Ovary (tissue), 9 donors: Measurements from ENCODE around the gene TBC1D25. TPM values are rescaled to one million over a fixed set of nuclear protein-coding genes. Genes with fewer than 3 reads are reported as not detected.

Source experiments
- DNase-seq, 5 donors: peaks; one replicate each; pipeline ENCODE4 v3.0.0-alpha.2; 2019 to 2020
- H3K27ac ChIP-seq, 2 donors: fragments of 200-600 bp; one replicate each; pipeline versions ENCODE4 v1.5.1 to v1.8.0; 2019 to 2022
- H3K27me3 ChIP-seq: fragments of 200-600 bp; one replicate; pipeline ENCODE4 v1.8.0; 2022
- H3K36me3 ChIP-seq: fragments of 200-600 bp; sonication (generic); one replicate; pipeline ENCODE4 v1.5.1; 2019
- H3K4me1 ChIP-seq: one replicate; pipeline ENCODE4 v1.8.1; 2013; ENCODE audit warnings: mild to moderate bottlenecking, moderate library complexity; ENCODE audit not compliant: insufficient read depth
- H3K4me3 ChIP-seq: fragments of 200-600 bp; sonication (generic); one replicate; pipeline ENCODE4 v1.5.1; 2017
- H3K9me3 ChIP-seq, 2 donors: fragments of 200-600 bp in 1 of 2; sonication (generic) in 1 of 2; one replicate each; pipeline versions ENCODE4 v1.5.1 to v1.8.1; 2013 to 2019; ENCODE audit warnings: mild to moderate bottlenecking in 1 of 2, moderate library complexity in 1 of 2
- CTCF ChIP-seq, 3 donors: fragments of 450-650 bp in 2 of 3; fragments of 200-600 bp in 1 of 3; IDR thresholded peaks; one replicate each; pipeline versions ENCODE4 v1.5.1 to v1.8.0; 2016 to 2022; ENCODE audit warnings: antibody characterized with exemption in 3 of 3, mild to moderate bottlenecking in 1 of 3
- EP300 ChIP-seq: sonication (generic); formaldehyde crosslinking; IDR thresholded peaks from one replicate; pipeline ENCODE4 v1.6.1; 2017; ENCODE audit warnings: antibody characterized with exemption
- POLR2A ChIP-seq: fragments of 450-650 bp; IDR thresholded peaks from one replicate; pipeline ENCODE4 v1.6.1; 2017; ENCODE audit warnings: antibody characterized with exemption, mild to moderate bottlenecking, moderate library complexity
- WGBS, 3 donors: extraction: QIAGEN DNeasy Blood & Tissue Kit in 1 of 3; methylation state at CpG; one replicate each; pipeline versions ENCODE4 v1.1.5 to v1.1.7; 2013 to 2017; 5-methylcytosine and 5-hydroxymethylcytosine counted together
- intact Hi-C, 4 donors: fragments of 100-400 bp; cut with DNase I; formaldehyde crosslinking; loops; one replicate each; pipeline versions ENCODE4 v1.11.0 to v1.15.1; 2022 to 2023
- polyA plus RNA-seq, 2 donors: library from polyadenylated mRNA; stranded (reverse); fragments of 200-250 nt in 1 of 2; fragments of 350-450 nt in 1 of 2; fragmentation: Illumina TruSeq in 1 of 2; extraction: RNeasy Lipid Tissue Mini Kit (QIAGEN cat#74804) in 1 of 2; gene quantifications; one replicate each; pipeline ENCODE4 v1.2.3, GENCODE V29; 2013 to 2014
- total RNA-seq, 7 donors: library from RNA; depleted of rRNA in 2 of 7; stranded (reverse); fragments of >200 nt in 2 of 7; fragmentation: NEBNext Ultra II Directional in 3 of 7; extraction: Animal tissue kit (Norgen Biotek cat#: 25700) in 3 of 7; gene quantifications; one replicate each; pipeline versions ENCODE4 v1.1.0 to v1.2.4, GENCODE V29; 2016 to 2023
- donor health status: DM: no; HTN: no; CAD: no; lungs with moderate emphysema.
- donor health status: DM: no; HTN: no; CAD: no.
- donor health status: Bipolar disorder and iron deficiency.
- donor health status: DM: yes; HTN: yes; CAD: no.
- donor health status: DM: no; HTN: no; CAD: no.
- donor health status: DM: yes; HTN: yes; CAD: no.

TBC1D25 gene
- total and polyA plus RNA-seq, 9 donors: 8.1 to 16.0 (median 12.2) TPM

DNA sequence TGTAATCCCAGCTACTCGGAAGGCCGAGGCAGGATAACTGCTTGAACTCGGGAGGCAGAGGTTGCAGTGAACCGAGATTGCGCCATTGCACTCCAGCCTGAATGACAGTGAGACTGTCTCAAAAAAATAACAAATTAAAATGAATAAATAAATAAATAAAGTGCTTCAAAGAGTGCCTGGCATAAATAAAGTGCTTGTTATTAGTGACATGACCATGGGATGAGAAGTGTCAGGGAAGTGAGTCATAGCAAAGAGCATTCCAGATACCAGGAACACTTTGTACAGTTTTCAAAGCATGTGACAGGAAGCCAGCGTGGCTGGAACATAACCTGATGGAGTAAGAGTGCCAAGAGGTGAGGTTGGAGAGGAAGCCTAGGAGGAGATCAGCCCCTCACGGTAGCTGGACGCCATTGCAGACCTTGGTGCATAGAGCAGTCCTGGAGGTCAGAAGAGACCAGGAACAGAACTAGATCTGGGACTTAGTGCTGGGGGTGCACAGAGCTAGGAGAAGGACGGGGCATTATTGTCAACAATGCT is 51.8 kb downstream of the TBC1D25 start:
- intact Hi-C loops: no loop called here
- Histone ChIP-seq H3K27me3 (no peaks in the 10 kb centered on the region), H3K27ac (no peak overlapping the region), H3K4me3 (no peak overlapping the region), H3K9me3 (no peaks in the 10 kb centered on the region), H3K4me1 (no peaks in the 10 kb centered on the region), H3K36me3 (no peaks in the 10 kb centered on the region)
- no peak for DNase-seq
- 67 to 68% (median 68%) methylated on average over 9 of the region's 9 CpGs for WGBS, 3 donors
- no peak for TF ChIP-seq CTCF (IDR thresholded peaks at IDR 0.05)
- no peak for TF ChIP-seq EP300
- TF ChIP-seq POLR2A: no peak

DNA sequence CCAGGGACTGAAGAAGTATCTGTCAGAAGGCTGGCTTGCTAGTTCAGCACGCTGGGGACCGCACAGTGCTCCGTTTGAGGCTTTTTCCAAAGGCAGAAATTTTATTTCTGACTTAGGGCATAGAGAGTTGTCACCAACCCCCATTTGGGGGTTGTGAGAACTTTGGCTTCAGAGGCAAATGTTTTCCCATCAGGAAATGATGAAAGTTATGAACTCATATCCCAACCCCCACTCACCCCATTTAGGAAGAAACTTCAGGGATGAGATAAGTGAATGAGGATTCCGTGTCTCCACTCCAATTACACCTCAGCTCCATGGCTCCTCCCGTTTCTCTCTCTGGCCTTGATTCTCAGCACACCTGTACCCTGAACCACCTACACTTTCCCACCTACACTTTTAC is 53.5 kb downstream of the TBC1D25 start:
- 64 to 71% (median 65%) methylated on average over 5 of the region's 5 CpGs for WGBS, 3 donors
- no peaks in the 10 kb centered on the region for H3K9me3 ChIP-seq
- intact Hi-C loops: no loop called here
- H3K4me3 ChIP-seq: no peak overlapping the region
- no peaks in the 10 kb centered on the region for H3K4me1 ChIP-seq
- H3K36me3 ChIP-seq: no peaks in the 10 kb centered on the region
- no peak for TF ChIP-seq EP300
- no peak for TF ChIP-seq CTCF (IDR thresholded peaks at IDR 0.05)
- no peak for TF ChIP-seq POLR2A
- H3K27me3 ChIP-seq: no peaks in the 10 kb centered on the region
- no peak for DNase-seq
- H3K27ac ChIP-seq: no peak overlapping the region

DNA sequence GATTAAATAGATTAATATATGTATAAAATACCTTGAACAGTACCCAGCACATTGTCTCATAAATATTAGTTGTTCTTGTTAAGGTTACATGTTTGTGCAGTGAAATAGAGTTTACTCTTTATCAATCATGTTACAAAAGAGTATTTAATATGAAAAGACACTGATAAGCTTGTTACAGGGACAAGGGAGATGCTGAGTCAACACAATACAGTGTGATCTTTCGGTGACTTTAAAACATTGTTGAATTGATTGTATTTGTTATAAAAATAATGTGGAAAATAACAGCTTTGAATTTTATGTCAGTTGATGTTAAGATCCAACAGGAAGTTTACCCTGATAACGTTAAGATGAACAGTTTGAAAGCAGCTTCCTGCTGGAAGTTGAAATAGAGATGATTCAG is 56.4 kb downstream of the TBC1D25 start:
- Histone ChIP-seq H3K4me1 (no peaks in the 10 kb centered on the region), H3K27ac (no peak overlapping the region), H3K4me3 (no peak overlapping the region), H3K27me3 (no peaks in the 10 kb centered on the region), H3K9me3 (no peaks in the 10 kb centered on the region), H3K36me3 (no peaks in the 10 kb centered on the region)
- WGBS, 3 donors: 58 to 65% (median 60%) methylated on average over 2 of the region's 2 CpGs
- DNase-seq: no peak
- intact Hi-C loops: no loop called here
- TF ChIP-seq CTCF (IDR thresholded peaks at IDR 0.05) (no peak), POLR2A (no peak), EP300 (no peak)

DNA sequence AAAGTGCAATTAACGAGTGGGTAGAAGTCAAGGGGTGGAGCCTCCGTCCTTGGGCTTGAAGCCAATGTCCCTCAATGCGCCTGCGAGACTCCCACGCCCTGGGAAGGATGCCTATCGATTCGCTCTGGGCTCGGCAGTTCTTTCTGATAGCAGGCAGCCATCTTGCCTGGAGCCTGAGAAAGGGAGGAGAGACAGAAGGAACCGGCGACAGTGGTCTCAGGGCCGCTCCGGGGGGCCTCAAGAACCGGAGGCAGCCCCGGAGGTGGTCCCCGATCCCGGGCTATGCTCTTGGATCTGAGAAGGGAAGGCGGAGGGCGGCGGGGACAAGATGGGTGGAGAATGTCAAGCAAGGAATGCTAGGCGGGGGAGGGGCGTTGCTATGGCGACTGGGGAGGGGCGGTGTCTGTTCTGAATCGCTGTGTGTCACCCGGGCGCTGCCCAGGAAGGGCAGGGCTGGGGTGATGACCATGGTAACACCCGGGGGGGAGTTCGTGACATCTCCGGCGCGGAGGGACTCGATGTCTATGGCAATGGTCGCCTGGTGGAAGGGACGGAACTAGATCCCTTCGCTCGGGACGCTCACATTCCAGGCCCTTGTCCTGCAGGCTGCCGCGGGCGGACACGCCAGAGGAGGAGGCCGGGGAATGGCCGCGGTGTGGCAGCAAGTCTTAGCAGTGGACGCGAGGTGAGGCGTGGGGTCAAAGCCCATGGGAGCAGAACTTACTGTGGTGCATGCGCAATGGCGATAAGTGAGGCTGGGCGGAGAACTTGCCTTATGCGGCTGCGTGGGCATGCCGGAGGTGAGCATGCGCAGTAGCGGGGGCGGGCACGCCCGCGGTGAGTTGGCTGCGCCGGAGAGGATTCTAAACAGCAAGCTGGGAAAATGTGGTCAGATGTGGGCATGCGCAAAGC is 58.1 kb downstream of the TBC1D25 start, which contains the start of gene WDR13:
Gene WDR13, plus strand, starts transcription at position 140 of the 912 bp plus-strand sequence. Its CDS starts 505 bp downstream, at position 645.
- Histone ChIP-seq H3K36me3 (no peaks in the 10 kb centered on the region), H3K4me3 (peak within 1 kb of the TSS; percentile 66), H3K4me1 (no peaks in the 10 kb centered on the region), H3K27ac (peak within 1 kb of the TSS; percentile 88 to 98), H3K9me3 (no peaks in the 10 kb centered on the region), H3K27me3 (no peaks in the 10 kb centered on the region)
- TF ChIP-seq CTCF (IDR thresholded peaks at IDR 0.05): peak in 1 of 3 donors; percentile 41
- TF ChIP-seq EP300: no peak
- peak; percentile 72 for TF ChIP-seq POLR2A
- WGBS, 3 donors: 33 to 56% (median 45%) methylated on average over 62 of the region's 62 CpGs
- DNase-seq: peak; percentile 90 to 95 (median 92)
- intact Hi-C loops: no loop called here
